Ectodermal cell (in vitro differentiated cells): ENCODE measurements around the gene ACTBL2.

Source experiments
- H3K27ac ChIP-seq: 2 replicates; pipeline ENCODE4 v1.7.0; 2013; ENCODE audit warnings: mild to moderate bottlenecking, low read depth, low read length; ENCODE audit not compliant: insufficient read depth, poor library complexity, severe bottlenecking
- H3K27me3 ChIP-seq: 2 replicates; pipeline ENCODE4 v1.7.0; 2013; ENCODE audit warnings: mild to moderate bottlenecking, low read length; ENCODE audit not compliant: insufficient read depth, control insufficient read depth, poor library complexity, severe bottlenecking
- H3K36me3 ChIP-seq: one replicate; pipeline ENCODE4 v1.7.0; 2013; ENCODE audit warnings: low read length; ENCODE audit not compliant: control insufficient read depth, insufficient read depth
- H3K4me1 ChIP-seq: one replicate; pipeline ENCODE4 v1.7.0; 2013; ENCODE audit warnings: low read length; ENCODE audit not compliant: control insufficient read depth, insufficient read depth
- H3K4me3 ChIP-seq: 2 replicates; pipeline ENCODE4 v1.7.0; 2013; ENCODE audit warnings: low read depth, low read length, control low read depth; ENCODE audit not compliant: insufficient read depth
- H3K9me3 ChIP-seq: 2 replicates; pipeline ENCODE4 v1.7.0; 2013; ENCODE audit warnings: mild to moderate bottlenecking, low read length, moderate library complexity; ENCODE audit not compliant: control insufficient read depth
- WGBS, 2 experiments: methylation state at CpG; one replicate each; pipeline ENCODE4 v1.1.7; 2013; ENCODE audit warnings: missing lambda C conversion rate in 2 of 2; 5-methylcytosine and 5-hydroxymethylcytosine counted together

Gene ACTBL2

GRCh38 chr5:57437976-57438805 is 44.4 kb downstream of the ACTBL2 start:
- Histone ChIP-seq H3K9me3 (no peaks in the 10 kb centered on the region), H3K27ac (no peak overlapping the region), H3K27me3 (no peaks in the 10 kb centered on the region), H3K4me1 (no peaks in the 10 kb centered on the region), H3K4me3 (no peak overlapping the region), H3K36me3 (no peaks in the 10 kb centered on the region)
- WGBS, 2 experiments: 90% methylated on average over 6 to 7 of the region's 8 CpGs

- H3K4me1 ChIP-seq: no peaks in the 10 kb centered on the region
- no peaks in the 10 kb centered on the region for H3K36me3 ChIP-seq
- no peak overlapping the region for H3K4me3 ChIP-seq
- H3K27me3 ChIP-seq: no peaks in the 10 kb centered on the region
- no peaks in the 10 kb centered on the region for H3K9me3 ChIP-seq
- H3K27ac ChIP-seq: no peak overlapping the region
- 83 to 92% methylated on average over 1 of the region's 1 CpG for WGBS, 2 experiments
These were observed 46.0 kb downstream of the ACTBL2 start for GRCh38 chr5:57436586-57436985.

DNA sequence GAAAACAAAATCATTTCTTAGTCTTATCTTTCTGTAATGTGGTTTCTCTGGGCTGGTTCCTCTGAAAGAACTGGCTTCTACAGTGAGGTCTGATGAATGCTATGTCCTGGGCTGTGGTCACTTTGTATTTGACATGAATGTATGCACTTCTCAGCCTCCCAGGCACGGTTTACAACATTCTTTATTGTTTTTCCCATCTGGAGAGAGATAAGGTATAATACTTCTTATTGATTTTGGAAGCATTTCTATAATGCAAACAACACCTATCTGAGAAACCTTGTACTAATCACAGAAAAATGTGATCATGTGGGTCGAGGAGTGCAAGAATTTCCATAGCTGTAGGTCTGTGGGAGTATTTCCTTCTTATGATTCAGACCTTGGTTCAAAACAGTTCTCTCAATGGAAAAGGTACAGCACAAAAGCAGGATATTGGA is 46.9 kb downstream of the ACTBL2 start:
- 83 to 100% methylated on average over 1 to 2 of the region's 2 CpGs for WGBS, 2 experiments
- Histone ChIP-seq H3K27me3 (no peaks in the 10 kb centered on the region), H3K27ac (no peak overlapping the region), H3K9me3 (no peaks in the 10 kb centered on the region), H3K36me3 (no peaks in the 10 kb centered on the region), H3K4me3 (no peak overlapping the region), H3K4me1 (no peaks in the 10 kb centered on the region)

DNA sequence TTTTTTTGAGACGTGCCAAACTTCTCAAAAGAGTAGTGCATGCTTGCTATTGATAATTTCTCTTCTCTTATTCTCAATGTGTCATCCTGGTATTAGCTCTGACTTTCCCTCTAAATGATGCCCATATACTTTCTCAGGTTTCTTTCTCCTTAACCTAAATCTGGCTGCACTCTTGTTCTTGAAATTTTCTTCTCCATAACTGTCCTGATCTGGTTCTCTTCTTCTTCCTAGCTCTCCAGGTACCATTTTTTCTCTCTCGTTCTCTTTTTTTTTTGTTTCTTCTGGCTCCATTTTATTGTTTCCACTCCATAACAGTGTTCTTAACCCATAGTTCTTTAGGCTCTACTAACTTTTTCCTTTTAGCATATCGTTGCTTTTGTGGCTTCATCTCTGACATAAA is 47.9 kb downstream of the ACTBL2 start:
- Histone ChIP-seq H3K27me3 (no peaks in the 10 kb centered on the region), H3K27ac (no peak overlapping the region), H3K4me3 (no peak overlapping the region), H3K9me3 (no peaks in the 10 kb centered on the region), H3K36me3 (no peaks in the 10 kb centered on the region), H3K4me1 (no peaks in the 10 kb centered on the region)
- 72 to 74% methylated on average over 3 of the region's 3 CpGs for WGBS, 2 experiments

DNA sequence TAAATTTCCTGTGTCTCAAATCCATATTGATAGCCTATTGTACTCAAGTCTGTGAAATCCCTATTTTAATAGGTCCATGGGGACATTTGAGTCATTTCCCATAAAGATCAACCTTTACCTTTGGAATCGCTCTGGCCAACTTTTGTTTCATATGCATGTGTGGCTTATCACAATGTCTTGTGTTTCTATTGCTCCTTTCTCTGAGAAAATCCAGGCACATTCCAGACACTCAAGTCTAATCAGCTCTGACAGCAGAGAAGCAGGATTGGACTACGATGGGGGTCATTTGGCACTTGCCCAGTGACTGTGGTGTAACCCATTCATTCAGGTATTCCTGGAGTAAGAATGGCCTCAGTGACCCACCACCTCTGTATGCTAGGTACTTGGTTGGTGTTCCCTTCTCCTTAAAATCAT is 48.4 kb downstream of the ACTBL2 start:
- WGBS, 2 experiments: 94 to 99% methylated on average over 2 of the region's 2 CpGs
- Histone ChIP-seq H3K4me1 (no peaks in the 10 kb centered on the region), H3K27me3 (no peaks in the 10 kb centered on the region), H3K27ac (no peak overlapping the region), H3K4me3 (no peak overlapping the region), H3K36me3 (no peaks in the 10 kb centered on the region), H3K9me3 (no peaks in the 10 kb centered on the region)

DNA sequence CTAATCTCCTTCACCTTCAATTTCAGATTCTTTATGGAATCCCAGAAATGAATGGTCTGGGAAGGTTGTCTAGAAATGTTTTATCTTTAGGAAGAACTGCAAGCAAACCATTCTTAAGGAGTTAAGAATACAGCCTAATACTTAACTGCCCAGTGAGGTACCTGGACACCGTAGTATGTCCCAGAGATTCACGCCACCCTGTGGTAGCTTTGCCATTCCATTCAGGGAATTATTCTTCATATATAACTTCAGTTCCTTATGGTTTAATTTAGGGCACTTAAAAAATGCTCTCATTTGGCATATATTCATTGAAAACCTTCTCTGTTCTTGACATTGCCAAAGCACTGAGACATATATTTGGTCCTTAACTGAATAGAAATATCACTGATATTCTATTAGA is 49.7 kb downstream of the ACTBL2 start:
- Histone ChIP-seq H3K4me1 (no peaks in the 10 kb centered on the region), H3K27me3 (no peaks in the 10 kb centered on the region), H3K9me3 (no peaks in the 10 kb centered on the region), H3K36me3 (no peaks in the 10 kb centered on the region), H3K27ac (no peak overlapping the region), H3K4me3 (no peak overlapping the region)
- WGBS, 2 experiments: 71 to 90% methylated on average over 2 of the region's 2 CpGs

- no peaks in the 10 kb centered on the region for H3K4me1 ChIP-seq
- H3K27me3 ChIP-seq: no peaks in the 10 kb centered on the region
- no peak overlapping the region for H3K27ac ChIP-seq
- no peaks in the 10 kb centered on the region for H3K36me3 ChIP-seq
- WGBS, 2 experiments: 86 to 87% methylated on average over 5 of the region's 6 CpGs
- no peaks in the 10 kb centered on the region for H3K9me3 ChIP-seq
- H3K4me3 ChIP-seq: no peak overlapping the region
These were observed 50.9 kb downstream of the ACTBL2 start for GRCh38 chr5:57431759-57432158.
